ENCODE data around the gene XXYLT1.

Gene XXYLT1

GRCh38 chr3:195164573-195165264 is 106.2 kb downstream of the XXYLT1 start:
- no peak for DNase-seq

GRCh38 chr3:195163719-195164572 is 107.0 kb downstream of the XXYLT1 start:
- DNase-seq, result no peak

GRCh38 chr3:195162816-195163215 is 108.1 kb downstream of the XXYLT1 start:
- no peak for DNase-seq

GRCh38 chr3:195162033-195162669 is 108.8 kb downstream of the XXYLT1 start:
- peak; percentile 52 for DNase-seq

GRCh38 chr3:195160908-195161434 is 110.0 kb downstream of the XXYLT1 start:
- no peak for DNase-seq

- peak; percentile 70 for DNase-seq
Measured at GRCh38 chr3:195160257-195160898, 110.6 kb downstream of the XXYLT1 start.

- DNase-seq, result peak; percentile 53
Measured at GRCh38 chr3:195159814-195160165, 111.2 kb downstream of the XXYLT1 start.

- no peak for DNase-seq
Measured at GRCh38 chr3:195159117-195159813, 111.7 kb downstream of the XXYLT1 start.

GRCh38 chr3:195156286-195156890 is 114.6 kb downstream of the XXYLT1 start:
- no peak for DNase-seq

GRCh38 chr3:195155570-195156241 is 115.3 kb downstream of the XXYLT1 start:
- DNase-seq, result no peak

- peak; percentile 95 for DNase-seq
Measured at GRCh38 chr3:195154793-195155535, 116.0 kb downstream of the XXYLT1 start.

- DNase-seq, result peak; percentile 50
Measured at GRCh38 chr3:195154111-195154791, 116.7 kb downstream of the XXYLT1 start.

- no peak for DNase-seq
Measured at GRCh38 chr3:195153653-195154052, 117.3 kb downstream of the XXYLT1 start.

- no peak for DNase-seq
Measured at GRCh38 chr3:195153130-195153529, 117.8 kb downstream of the XXYLT1 start.

GRCh38 chr3:195151866-195152541 is 119.0 kb downstream of the XXYLT1 start:
- DNase-seq, result peak; percentile 80

- no peak for DNase-seq
Measured at GRCh38 chr3:195151402-195151801, 119.6 kb downstream of the XXYLT1 start.

GRCh38 chr3:195150181-195151118 is 120.5 kb downstream of the XXYLT1 start:
- peak; percentile 68 for DNase-seq

Measured in fibroblast of skin of right quadriceps (primary cell).